ENCODE data around the gene APH1B.

- no peak for TF ChIP-seq POLR2AphosphoS5 (IDR thresholded peaks at IDR 0.05)
- no peak for TF ChIP-seq CTCF (IDR thresholded peaks at IDR 0.05)
- TF ChIP-seq POLR2A (IDR thresholded peaks at IDR 0.05): no peak
- TF ChIP-seq EP300 (IDR thresholded peaks at IDR 0.05; ENCODE audit: low read depth): no peak
These were observed 44.5 kb upstream of the APH1B start for GRCh38 chr15:63232943-63233342.

Data from transverse colon (tissue), 4 donors.